GM12891 (cell line): ENCODE data around the gene ANAPC15.

Source experiments
- POLR2A ChIP-seq: IDR thresholded peaks from 2 replicates; pipeline ENCODE4 v1.6.1; 2011; ENCODE audit warnings: low read depth, low read length, control low read depth
- POLR2AphosphoS5 ChIP-seq: IDR thresholded peaks from 2 replicates; pipeline ENCODE4 v1.6.1; 2011; ENCODE audit warnings: low read depth, low read length, control low read depth
- POU2F2 ChIP-seq: IDR thresholded peaks from 2 replicates; pipeline ENCODE4 v1.6.1; 2011; ENCODE audit warnings: low read depth, mild to moderate bottlenecking, control low read depth, low read length, moderate library complexity
- SPI1 ChIP-seq: IDR thresholded peaks from 2 replicates; pipeline ENCODE4 v1.6.1; 2011; ENCODE audit warnings: low read depth, low read length, control low read depth
- TAF1 ChIP-seq: IDR thresholded peaks from 2 replicates; pipeline ENCODE4 v1.6.1; 2011; ENCODE audit warnings: low read depth, low read length, control low read depth

DNA sequence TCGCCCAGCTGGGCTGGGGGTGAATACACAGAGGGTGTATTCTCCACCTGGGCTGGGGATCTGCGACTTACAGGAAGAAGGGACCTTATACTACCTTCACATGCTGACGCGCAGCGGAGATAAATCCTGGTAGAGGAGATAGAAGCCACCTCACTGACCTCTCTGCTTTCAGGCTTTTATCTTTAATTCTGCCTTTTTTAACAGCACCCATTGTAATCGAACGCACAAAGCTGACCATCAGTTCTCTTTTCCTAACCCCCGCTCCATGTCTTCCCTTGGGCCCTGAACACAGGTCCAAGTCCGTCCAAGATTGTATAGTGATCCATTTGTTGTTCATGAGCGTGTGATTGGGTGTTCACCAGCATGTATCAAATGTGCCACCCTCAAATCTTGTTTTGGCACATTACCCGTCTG, 8.7 kb downstream of the ANAPC15 start:
- TF ChIP-seq POLR2A (no peak), POLR2AphosphoS5 (no peak), TAF1 (no peak), POU2F2 (no peak), SPI1 (no peak)
